GM12878 (cell line): ENCODE measurements around the gene SCYGR5. TPM values are rescaled to one million over a fixed set of nuclear protein-coding genes. Genes with fewer than 3 reads are reported as not detected.

Experiments used
- ATAC-seq: fragments of 200-7000 bp; cut with Tn5 transposase; 3 replicates; pipeline ENCODE4 v1.9.1; 2020; ENCODE audit warnings: mild to moderate bottlenecking, moderate library complexity
- BruUV-seq: library from RNA; stranded (reverse); fragments of 400-500 nt; replicated peaks from 2 replicates; lab custom pipeline; 2021; lab: Mats Ljungman, UMichigan
- CTCF ChIA-PET: fragments of 300-600 bp; sonication (Branson Sonifier 250); formaldehyde crosslinking; extraction: SDS; loops from one replicate; lab custom pipeline; 2021; ENCODE audit warnings: inconsistent platforms; lab: Yijun Ruan, JAX
- POLR2A ChIA-PET: fragments of 350-600 bp; formaldehyde crosslinking; extraction: SDS; loops from one replicate; lab custom pipeline; 2021; ENCODE audit warnings: inconsistent platforms; lab: Charles Lee
- RAD21 ChIA-PET: fragments of 300-600 bp; sonication (Branson Sonifier 250); formaldehyde crosslinking; loops from one replicate; lab custom pipeline; 2023; ENCODE audit warnings: antibody characterized with exemption; ENCODE audit not compliant: unreplicated experiment; lab: Charles Lee
- SMC1A ChIA-PET: fragments of 300-600 bp; sonication (Branson Sonifier 250); formaldehyde crosslinking; loops from one replicate; lab custom pipeline; 2023; ENCODE audit not compliant: unreplicated experiment, uncharacterized antibody; lab: Charles Lee
- DNase-seq: peaks from one replicate; pipeline ENCODE4 v3.0.0-alpha.2; 2011; ENCODE audit warnings: low read depth, low spot score
- FAIRE-seq: peaks from 3 replicates; lab custom pipeline; 2011; peaks lifted over from hg19 to GRCh38; lab: Jason Lieb, UNC
- H2AFZ ChIP-seq: 2 replicates; pipeline ENCODE4 v1.6.0; 2011; ENCODE audit warnings: low read depth, low read length, control low read depth; ENCODE audit not compliant: control insufficient read depth
- H3K27ac ChIP-seq: 2 replicates; pipeline ENCODE4 v1.5.1; 2011; ENCODE audit warnings: control low read depth; ENCODE audit not compliant: control insufficient read depth, insufficient read depth
- H3K27me3 ChIP-seq, 2 experiments: replicated peaks in 1 of 2; 2 replicates each; pipeline versions ENCODE4 v1.6.0 to v1.6.1; 2011; ENCODE audit warnings: low read length in 1 of 2; ENCODE audit not compliant: control insufficient read depth in 2 of 2, insufficient read depth in 2 of 2
- H3K36me3 ChIP-seq, 2 experiments: 2 replicates each; pipeline ENCODE4 v1.5.1; 2011; ENCODE audit warnings: low read length in 1 of 2; ENCODE audit not compliant: control insufficient read depth in 2 of 2, insufficient read depth in 2 of 2
- H3K4me1 ChIP-seq: 2 replicates; pipeline ENCODE4 v1.6.1; 2011; ENCODE audit warnings: mild to moderate bottlenecking, low read length, moderate library complexity, mixed read lengths; ENCODE audit not compliant: control insufficient read depth, insufficient read depth
- H3K4me2 ChIP-seq: 2 replicates; pipeline ENCODE4 v1.6.0; 2011; ENCODE audit warnings: control low read depth; ENCODE audit not compliant: control insufficient read depth, insufficient read depth
- H3K4me3 ChIP-seq: fragments of 200-600 bp; sonication (generic); 2 replicates; pipeline ENCODE4 v1.5.1; 2016
- H3K79me2 ChIP-seq: 2 replicates; pipeline ENCODE4 v1.6.0; 2011; ENCODE audit warnings: low read length; ENCODE audit not compliant: control insufficient read depth, insufficient read depth
- H3K9ac ChIP-seq: 2 replicates; pipeline ENCODE4 v1.8.0; 2011; ENCODE audit warnings: low read length, control low read depth, mixed read lengths; ENCODE audit not compliant: control insufficient read depth, insufficient read depth
- H3K9me3 ChIP-seq: replicated peaks from 3 replicates; pipeline ENCODE4 v1.5.1; 2011; ENCODE audit warnings: mild to moderate bottlenecking, low read length; ENCODE audit not compliant: control insufficient read depth, insufficient read depth
- H4K20me1 ChIP-seq: 2 replicates; pipeline ENCODE4 v1.6.0; 2011; ENCODE audit not compliant: control insufficient read depth, insufficient read depth
- CHD2 ChIP-seq: IDR thresholded peaks from 2 replicates; pipeline ENCODE4 v1.6.1; 2011; ENCODE audit warnings: low read depth, low read length, improper control_type of control experiment, borderline replicate concordance
- CREB1 ChIP-seq: IDR thresholded peaks from 2 replicates; pipeline ENCODE4 v1.6.1; 2012; ENCODE audit warnings: low read depth, mild to moderate bottlenecking, inconsistent platforms
- JUND ChIP-seq: IDR thresholded peaks from 2 replicates; pipeline ENCODE4 v1.6.1; 2012; ENCODE audit warnings: low read depth, mild to moderate bottlenecking, low read length, improper control_type of control experiment, moderate library complexity
- NFYB ChIP-seq: IDR thresholded peaks from 2 replicates; pipeline ENCODE4 v1.6.1; 2011; ENCODE audit warnings: low read depth, mild to moderate bottlenecking, low read length, improper control_type of control experiment, moderate library complexity; ENCODE audit not compliant: insufficient read depth
- RUNX3 ChIP-seq: IDR thresholded peaks from 2 replicates; pipeline ENCODE4 v1.6.1; 2012; ENCODE audit warnings: low read length, inconsistent platforms
- SKIL ChIP-seq: fragments of 450-650 bp; IDR thresholded peaks from 2 replicates; pipeline ENCODE4 v1.6.1; 2017; ENCODE audit warnings: mild to moderate bottlenecking, low read depth, inconsistent platforms; ENCODE audit not compliant: poor library complexity, severe bottlenecking
- SMC3 ChIP-seq: IDR thresholded peaks from 2 replicates; pipeline ENCODE4 v1.6.1; 2011; ENCODE audit warnings: low read length, improper control_type of control experiment, borderline replicate concordance
- SREBF1 ChIP-seq: IDR thresholded peaks from 2 replicates; pipeline ENCODE4 v1.6.1; 2012; ENCODE audit warnings: mild to moderate bottlenecking, low read length
- SUPT20H ChIP-seq: IDR thresholded peaks from 2 replicates; pipeline ENCODE4 v1.6.1; 2011; ENCODE audit warnings: low read depth, mild to moderate bottlenecking, low read length, moderate library complexity, borderline replicate concordance; ENCODE audit not compliant: control insufficient read depth
- ZBTB11 ChIP-seq: fragments of 450-650 bp; formaldehyde crosslinking; IDR thresholded peaks from 2 replicates; pipeline ENCODE4 v1.5.0; 2022; ENCODE audit warnings: mild to moderate bottlenecking, missing genetic modification characterization
- WGBS: methylation state at CpG from one replicate; pipeline ENCODE4 v1.1.6; 2016; ENCODE audit warnings: low lambda C conversion rate; ENCODE audit not compliant: insufficient replicate concordance, insufficient coverage; ENCODE audit errors: missing lambda C conversion rate; 5-methylcytosine and 5-hydroxymethylcytosine counted together
- in situ Hi-C: fragments of 300-500 bp; cut with MboI; formaldehyde crosslinking; loops from 9 replicates; pipeline ENCODE4 v1.14.3; 2018; ENCODE audit warnings: mixed read lengths
- intact Hi-C: fragments of 100-400 bp; cut with micrococcal nuclease; formaldehyde crosslinking; loops from one replicate; pipeline ENCODE4 v1.14.2; 2022; ENCODE audit not compliant: unreplicated experiment
- polyA plus RNA-seq, 11 experiments: library from polyadenylated mRNA; depleted of rRNA in 4 of 11; unstranded in 6 of 11; stranded (reverse) in 5 of 11; fragments of >200 nt; fragmentation: Nextera tagmentation in 4 of 11; fragmentation: Illumina TruSeq in 1 of 11; extraction: Ambion mirVana in 4 of 11; extraction: Trizol in 1 of 11; gene quantifications; 1 replicate in 1 of 11; 2 replicates in 10 of 11; pipeline versions ENCODE4 v1.2.1 to v1.2.3, GENCODE V29; 2011 to 2016; ENCODE audit warnings: inconsistent platforms in 2 of 11, missing spikeins in 2 of 11, low read depth in 1 of 11
- total RNA-seq, 4 experiments: library from RNA; depleted of rRNA in 3 of 4; stranded (reverse); fragments of >200 nt in 3 of 4; fragmentation: Illumina TruSeq in 1 of 4; extraction: Trizol in 1 of 4; gene quantifications; 2 replicates each; pipeline versions ENCODE4 v1.2.1 to v1.2.3, GENCODE V29; 2013 to 2021

Gene SCYGR5
- total and polyA plus RNA-seq, 10 of the 15 experiments (the other 5 are each of a cell fraction or from before 2014, with no cell fraction given): not detected

GRCh38 chr2:227629435-227629834 lies 37.2 kb upstream of the SCYGR5 start:
- intact Hi-C loops: no loop called here
- FAIRE-seq: no peak
- Histone ChIP-seq H3K79me2 (no peaks in the 10 kb centered on the region), H3K4me2 (no peak overlapping the region), H3K27me3 (peaks cover 0 to 1% of the 10 kb centered on the region in 2 experiments; a peak in 1 of 4 replicates), H3K4me3 (no peak overlapping the region), H3K9me3 (no peaks in the 10 kb centered on the region), H2AFZ (no peak overlapping the region), H3K36me3 (no peaks in the 10 kb centered on the region), H3K9ac (no peak overlapping the region), H3K27ac (no peak overlapping the region), H4K20me1 (no peaks in the 10 kb centered on the region), H3K4me1 (no peaks in the 10 kb centered on the region)
- ChIA-PET CTCF (interaction anchor here (1.2 kb wide), 1 partner anchor 149 kb away, joined by 3 read pairs; no protein-coding TSS in a partner anchor), SMC1A (interaction anchor here (1.6 kb wide), 1 partner anchor 156 kb away, joined by 5 read pairs; no protein-coding TSS in a partner anchor), RAD21 (no interaction called here), POLR2A (no interaction called here)
- 79% methylated on average over 7 of the region's 7 CpGs for WGBS
- no peak for ATAC-seq
- no TSS peak for BruUV-seq
- in situ Hi-C loops: no loop called here
- DNase-seq: no peak
- TF ChIP-seq SMC3: no peak
- peak; percentile 39; the same call in 1 of the 2 replicates for TF ChIP-seq RUNX3
- TF ChIP-seq, all 136 proteins: peak for 1

- intact Hi-C loops (no loop called here), in situ Hi-C loops (no loop called here)
- H3K4me1 ChIP-seq: no peaks in the 10 kb centered on the region
- H3K27me3 ChIP-seq: peaks cover 0 to 1% of the 10 kb centered on the region in 2 experiments; a peak in 1 of 4 replicates
- no peaks in the 10 kb centered on the region for H3K9me3 ChIP-seq
- H2AFZ ChIP-seq: no peak overlapping the region
- H3K9ac ChIP-seq: no peak overlapping the region
- no peak for DNase-seq
- no peak for ATAC-seq
- BruUV-seq: no TSS peak
- no peak overlapping the region for H3K4me3 ChIP-seq
- 74% methylated on average over 3 of the region's 3 CpGs for WGBS
- RAD21 ChIA-PET: no interaction called here
- CTCF ChIA-PET: interaction anchor here (0.7 to 1.6 kb wide), 5 partner anchors 15 to 260 kb away, joined by 3 to 7 read pairs (median 3); no protein-coding TSS in a partner anchor
- SMC1A ChIA-PET: interaction anchor here (0.7 to 1.1 kb wide), 4 partner anchors 10 to 28 kb away, joined by 3 to 4 read pairs (median 3); no protein-coding TSS in a partner anchor
- no peak for FAIRE-seq
- POLR2A ChIA-PET: no interaction called here
- no peak overlapping the region for H3K27ac ChIP-seq
- no peaks in the 10 kb centered on the region for H3K79me2 ChIP-seq
- no peak overlapping the region for H3K4me2 ChIP-seq
- no peaks in the 10 kb centered on the region for H4K20me1 ChIP-seq
- H3K36me3 ChIP-seq: no peaks in the 10 kb centered on the region
- TF ChIP-seq SUPT20H: no peak
- no peak for TF ChIP-seq CHD2
- TF ChIP-seq SREBF1: no peak
- TF ChIP-seq CREB1: no peak
- TF ChIP-seq SKIL: no peak
- no peak for TF ChIP-seq JUND
- no peak for TF ChIP-seq NFYB
- TF ChIP-seq ZBTB11 (CRISPR knock-in tag): no peak
These were observed 36.3 kb upstream of the SCYGR5 start for GRCh38 chr2:227630322-227630721.
